A549 (cell line): ENCODE data around the gene CCDC90B.

Source experiments
- CTCF ChIP-seq: fragments of >200 bp; sonication (Bioruptor Twin); formaldehyde crosslinking; IDR thresholded peaks from 3 replicates; pipeline ENCODE4 v1.5.1; 2016
- EHMT2 ChIP-seq: fragments of 200-600 bp; sonication (generic); IDR thresholded peaks from 2 replicates; pipeline ENCODE4 v1.6.1; 2016; ENCODE audit warnings: antibody characterized with exemption, low read depth, mild to moderate bottlenecking, moderate library complexity
- EP300 ChIP-seq, 2 experiments: fragments of >200 bp; sonication (Bioruptor Twin); formaldehyde crosslinking; IDR thresholded peaks; 2 replicates in 1 of 2; 3 replicates in 1 of 2; pipeline ENCODE4 v1.6.1; 2016 to 2017
- ESRRA ChIP-seq: fragments of 150-350 bp; IDR thresholded peaks from 2 replicates; pipeline ENCODE4 v1.6.1; 2014; ENCODE audit warnings: mild to moderate bottlenecking, low read length, borderline replicate concordance
- HDAC2 ChIP-seq: fragments of 200-600 bp; sonication (generic); IDR thresholded peaks from 2 replicates; pipeline ENCODE4 v1.6.1; 2016
- HEYL ChIP-seq: fragments of 250-450 bp; sonication (Bioruptor Pico); IDR thresholded peaks from 2 replicates; pipeline ENCODE4 v1.8.0; 2021; ENCODE audit warnings: mild to moderate bottlenecking, moderate library complexity
- POLR2A ChIP-seq: IDR thresholded peaks from 2 replicates; pipeline ENCODE4 v1.6.1; 2012; ENCODE audit warnings: mild to moderate bottlenecking, low read length
- USF2 ChIP-seq: fragments of 450-650 bp; IDR thresholded peaks from 2 replicates; pipeline ENCODE4 v1.6.1; 2014; ENCODE audit warnings: antibody characterized with exemption

- TF ChIP-seq POLR2A = no peak
- no peak for TF ChIP-seq ESRRA
- no peak for TF ChIP-seq HDAC2
- TF ChIP-seq EP300 (IDR thresholded peaks at IDR 0.05) = no peak
- TF ChIP-seq EHMT2 = no peak
- TF ChIP-seq CTCF = no peak
- TF ChIP-seq USF2 = no peak
- TF ChIP-seq HEYL = no peak
Measured at GRCh38 chr11:83318931-83319330, 32.8 kb upstream of the CCDC90B start.
